GM19099 (cell line): ENCODE results near the gene PTPA.

Experiments used
- POLR2A ChIP-seq: IDR thresholded peaks from 3 replicates; pipeline ENCODE4 v1.6.1; 2011; ENCODE audit warnings: low read depth; ENCODE audit not compliant: insufficient read length; ENCODE audit errors: extremely low read depth

PTPA gene

GRCh38 chr9:129149442-129149841 lies 38.2 kb downstream of the PTPA start:
- no peak for TF ChIP-seq POLR2A

- no peak for TF ChIP-seq POLR2A
Observed at GRCh38 chr9:129150122-129150521, 38.9 kb downstream of the PTPA start.

DNA sequence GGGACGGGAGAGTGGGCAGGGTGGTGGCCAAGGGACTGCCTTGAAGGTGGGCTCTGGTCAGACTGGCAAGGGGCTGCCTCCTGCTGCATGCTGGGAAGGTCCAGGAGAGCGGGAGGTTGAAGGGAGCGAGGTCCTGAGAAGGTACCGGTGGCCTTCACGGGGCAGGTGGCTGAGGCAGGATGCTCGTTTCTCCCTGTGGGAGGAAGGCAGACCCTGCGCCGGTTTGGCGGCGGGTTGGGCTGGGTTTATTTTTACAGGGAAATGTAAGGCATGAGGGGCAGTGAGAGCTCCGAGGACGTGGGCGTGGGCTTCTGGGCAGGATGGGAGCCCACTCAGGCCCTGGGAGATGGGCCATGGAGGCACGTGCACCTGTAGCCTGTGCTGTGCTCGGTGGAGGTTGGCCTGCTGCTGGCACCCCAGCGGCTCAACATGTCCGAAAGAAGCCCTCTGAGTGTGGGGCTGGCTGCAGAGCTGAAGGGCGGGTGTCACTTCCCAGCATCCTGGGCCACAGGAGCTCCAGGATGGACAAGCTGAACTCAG lies 39.5 kb downstream of the PTPA start:
- no peak for TF ChIP-seq POLR2A

DNA sequence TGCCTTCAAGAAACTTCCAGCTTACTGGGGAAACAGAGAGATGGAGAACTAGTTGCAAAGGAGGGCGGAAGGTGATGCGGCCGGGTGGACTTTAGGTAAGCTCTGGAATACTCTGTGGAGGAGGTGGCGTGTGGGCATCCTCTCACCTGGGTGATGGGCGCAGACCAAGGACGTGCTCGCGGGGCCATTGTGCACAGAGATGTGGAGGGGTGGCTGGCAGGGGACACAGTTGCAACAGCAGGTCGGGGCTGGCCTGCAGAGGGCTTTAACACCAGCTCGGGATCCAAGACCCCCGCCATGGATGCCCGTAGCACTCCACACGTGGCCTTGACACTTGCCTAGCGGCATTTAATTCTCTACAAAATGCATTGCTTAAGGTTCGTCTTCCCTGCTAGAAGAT lies 40.3 kb downstream of the PTPA start:
- TF ChIP-seq POLR2A, result no peak

DNA sequence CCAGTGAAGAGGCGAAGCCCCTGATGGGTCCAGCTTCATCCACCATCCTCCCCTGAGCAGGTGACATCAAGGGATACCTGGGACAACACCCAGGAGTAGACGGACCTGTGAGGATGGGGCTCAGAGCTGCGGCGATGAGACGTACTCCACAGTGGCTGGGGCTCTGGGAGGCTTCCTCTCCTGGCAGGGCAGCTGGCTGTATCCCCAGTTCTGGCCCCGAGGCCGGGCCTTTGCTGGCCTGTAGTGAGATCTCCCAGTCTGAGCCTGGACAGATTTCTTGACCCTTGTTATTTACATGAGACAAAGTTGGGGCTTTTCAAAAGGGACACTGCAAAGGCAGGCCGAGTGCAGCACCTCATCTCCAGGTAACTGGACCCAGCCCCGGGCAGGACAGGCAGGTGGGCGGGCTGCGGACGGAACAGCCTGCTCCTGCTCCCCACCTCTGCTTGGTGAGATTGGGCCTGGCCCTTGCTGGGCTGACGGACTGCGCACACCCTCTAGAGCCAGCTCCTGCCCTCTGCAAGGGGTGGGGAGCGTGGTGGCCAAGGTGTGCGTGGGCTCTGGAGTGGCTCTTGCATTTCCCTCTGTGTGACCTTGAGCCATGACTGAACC lies 43.8 kb downstream of the PTPA start:
- no peak for TF ChIP-seq POLR2A

GRCh38 chr9:129156163-129156562 lies 44.9 kb downstream of the PTPA start:
- no peak for TF ChIP-seq POLR2A

DNA sequence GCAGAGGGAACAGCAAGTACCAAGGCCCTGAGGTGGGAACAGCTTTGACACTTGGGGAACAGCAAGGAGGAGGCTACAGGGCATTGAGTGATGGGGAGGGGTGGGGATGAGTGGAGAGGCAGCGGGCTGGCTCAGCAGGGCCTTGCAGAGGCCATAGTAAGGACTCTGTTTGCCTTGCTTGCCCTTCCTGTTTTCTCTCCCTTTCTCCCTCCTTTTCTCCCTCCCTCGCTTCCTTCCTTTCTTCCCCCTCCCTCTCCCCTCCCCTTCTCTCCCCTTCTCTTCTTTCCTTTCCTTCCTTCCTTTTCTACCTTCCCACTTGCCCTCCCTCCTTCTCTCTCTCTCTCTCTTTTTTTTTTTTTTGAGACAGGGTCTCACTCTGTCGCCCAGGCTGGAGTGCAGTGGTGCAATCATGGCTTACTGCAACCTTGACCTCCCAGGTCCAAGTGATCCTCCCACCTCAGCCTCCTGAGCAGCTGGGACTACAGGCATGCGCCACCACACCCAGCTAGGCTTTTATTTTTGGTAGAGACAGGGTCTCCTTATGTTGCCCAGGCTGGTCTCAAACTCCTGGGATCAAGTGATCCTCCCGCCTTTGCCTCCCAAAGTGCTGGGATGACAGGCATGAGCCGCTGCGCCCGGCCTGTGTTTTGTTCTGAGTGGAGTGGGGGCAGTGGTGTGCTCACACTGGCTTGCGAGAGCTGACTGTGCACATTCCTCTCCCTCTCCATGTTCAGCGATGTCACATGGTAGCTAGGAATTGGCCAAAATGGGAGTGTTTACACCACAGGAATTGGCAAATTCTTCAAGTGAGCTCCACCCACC lies 49.7 kb downstream of the PTPA start:
- TF ChIP-seq POLR2A, result no peak

GRCh38 chr9:129161534-129161837 lies 50.3 kb downstream of the PTPA start:
- no peak for TF ChIP-seq POLR2A

- TF ChIP-seq POLR2A, result no peak
Observed at GRCh38 chr9:129162497-129163197, 51.4 kb downstream of the PTPA start.

- no peak for TF ChIP-seq POLR2A
Observed at GRCh38 chr9:129163753-129164152, 52.5 kb downstream of the PTPA start.

DNA sequence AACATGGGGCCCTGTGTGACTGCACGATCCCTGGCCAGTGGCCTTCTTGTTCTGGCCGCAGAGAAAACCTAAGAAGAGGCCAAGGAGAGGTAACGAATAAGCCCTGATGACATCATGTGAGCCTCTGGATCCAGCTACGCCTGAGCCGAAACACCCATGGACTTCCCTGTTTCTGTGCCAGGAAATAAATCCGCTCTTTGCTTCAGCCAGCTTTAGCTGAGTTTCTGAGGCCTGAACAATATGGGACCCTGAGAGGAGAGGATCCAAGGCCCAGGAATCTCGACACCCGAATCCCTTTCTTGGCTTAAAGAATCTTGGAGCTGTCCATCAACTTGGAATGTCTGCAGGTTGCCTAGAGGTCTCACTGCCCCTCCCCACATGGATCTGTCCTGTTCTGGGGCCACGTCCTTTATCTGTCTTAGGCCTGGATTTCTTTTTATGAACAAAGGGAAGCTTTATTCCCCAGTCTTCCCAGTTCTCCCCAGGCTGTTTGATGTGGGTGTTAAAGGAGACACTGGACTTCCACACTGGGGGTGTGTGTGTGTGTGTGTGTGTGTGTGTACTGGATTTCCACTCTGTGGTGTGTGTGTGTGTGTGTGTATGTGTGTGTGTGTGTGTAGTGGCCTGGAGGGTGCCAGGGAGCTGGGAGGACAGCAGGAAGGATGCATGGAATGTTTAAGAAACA lies 53.2 kb downstream of the PTPA start:
- no peak for TF ChIP-seq POLR2A

DNA sequence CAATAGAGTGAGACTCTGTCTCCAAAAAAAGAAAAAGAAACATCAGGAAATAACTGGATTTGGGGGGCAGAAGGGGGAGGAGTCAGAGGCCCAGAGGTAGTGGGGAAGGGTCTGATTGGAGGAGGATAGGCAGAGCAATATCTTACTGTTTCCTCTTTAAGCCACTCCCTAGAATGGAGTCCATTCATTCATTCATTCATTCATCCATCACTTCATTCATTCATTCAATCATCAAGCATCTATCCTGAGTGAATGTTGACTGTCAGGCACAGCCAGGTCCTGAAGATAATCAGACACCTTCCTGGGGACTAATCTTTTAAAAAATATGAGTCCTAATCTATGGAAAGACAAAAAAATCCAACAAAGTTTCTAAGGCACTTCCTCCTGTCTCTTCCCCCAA lies 54.0 kb downstream of the PTPA start:
- TF ChIP-seq POLR2A, result no peak

DNA sequence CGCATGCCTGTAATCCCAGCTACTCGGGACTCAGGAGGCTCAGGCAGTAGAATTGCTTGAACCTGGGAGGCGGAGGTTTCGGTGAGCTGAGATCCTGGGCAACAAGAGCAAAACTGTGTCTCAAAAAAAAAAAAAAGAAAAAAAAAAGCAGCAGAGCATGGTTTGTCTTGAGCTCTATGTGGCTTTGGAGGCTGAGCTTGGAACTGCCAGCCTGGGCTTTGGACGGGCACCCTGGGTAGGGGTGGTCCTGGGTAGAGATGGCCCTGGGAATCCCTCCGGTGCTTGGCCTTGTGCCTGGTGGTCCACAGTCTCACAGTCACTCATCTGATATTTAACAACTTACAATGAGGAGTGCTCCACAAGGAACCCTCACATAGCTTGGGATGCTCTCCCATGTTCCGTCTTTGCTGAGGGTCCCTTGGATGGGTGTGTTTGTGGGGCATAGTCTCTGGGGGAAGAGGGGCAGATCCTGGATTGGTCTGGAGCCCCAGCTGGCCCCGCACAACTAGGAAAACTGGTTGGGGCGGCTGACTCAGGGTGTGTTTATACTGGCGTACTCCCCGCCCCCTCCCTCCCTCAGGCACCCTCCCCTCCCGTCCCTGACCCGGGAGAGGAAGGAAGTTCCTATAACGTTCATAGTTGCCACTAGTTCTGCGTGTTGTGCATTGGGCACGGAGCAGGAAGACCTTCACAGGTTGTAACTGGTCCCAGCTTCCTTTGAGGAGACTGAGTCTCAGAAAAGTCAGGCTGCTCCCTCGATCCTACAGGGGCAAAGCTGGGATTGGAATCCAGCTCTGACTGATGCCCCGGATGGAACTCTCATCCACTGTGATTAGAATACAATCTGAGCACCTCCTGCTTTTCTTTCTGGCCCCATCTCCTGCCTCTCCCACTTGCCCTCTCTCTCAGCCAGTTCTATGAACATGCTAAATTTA lies 55.7 kb downstream of the PTPA start:
- no peak for TF ChIP-seq POLR2A

DNA sequence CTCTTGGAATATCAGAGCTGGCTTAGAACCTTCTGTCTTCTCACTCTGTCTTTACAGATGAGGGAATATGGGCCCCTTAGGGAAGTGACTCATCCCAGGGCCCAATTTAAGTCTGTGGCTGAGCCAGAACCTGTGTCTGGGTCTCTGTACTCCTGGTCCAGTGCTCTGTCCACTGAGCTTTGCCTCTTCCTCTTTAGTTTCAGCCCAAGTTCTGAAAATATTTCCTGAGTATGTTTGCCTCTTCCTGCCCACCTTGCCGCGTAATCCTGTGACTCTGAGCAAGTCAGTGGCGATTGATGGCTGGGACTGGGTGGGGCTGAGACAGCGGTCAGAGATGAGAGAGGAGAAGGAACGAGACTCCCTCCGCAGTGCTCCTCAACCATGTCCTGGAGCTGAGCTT lies 59.0 kb downstream of the PTPA start:
- TF ChIP-seq POLR2A, result no peak

GRCh38 chr9:129171993-129172751 lies 61.0 kb downstream of the PTPA start:
- no peak for TF ChIP-seq POLR2A
